ENCODE results near the gene AP1S2. TPM values are rescaled to one million over a fixed set of nuclear protein-coding genes. Genes with fewer than 3 reads are reported as not detected.

AP1S2 gene
- total and polyA plus RNA-seq, 2 of the 13 experiments (the other 11 are each of a cell fraction or from before 2014, with no cell fraction given) = 10.1 to 18.8 TPM

DNA sequence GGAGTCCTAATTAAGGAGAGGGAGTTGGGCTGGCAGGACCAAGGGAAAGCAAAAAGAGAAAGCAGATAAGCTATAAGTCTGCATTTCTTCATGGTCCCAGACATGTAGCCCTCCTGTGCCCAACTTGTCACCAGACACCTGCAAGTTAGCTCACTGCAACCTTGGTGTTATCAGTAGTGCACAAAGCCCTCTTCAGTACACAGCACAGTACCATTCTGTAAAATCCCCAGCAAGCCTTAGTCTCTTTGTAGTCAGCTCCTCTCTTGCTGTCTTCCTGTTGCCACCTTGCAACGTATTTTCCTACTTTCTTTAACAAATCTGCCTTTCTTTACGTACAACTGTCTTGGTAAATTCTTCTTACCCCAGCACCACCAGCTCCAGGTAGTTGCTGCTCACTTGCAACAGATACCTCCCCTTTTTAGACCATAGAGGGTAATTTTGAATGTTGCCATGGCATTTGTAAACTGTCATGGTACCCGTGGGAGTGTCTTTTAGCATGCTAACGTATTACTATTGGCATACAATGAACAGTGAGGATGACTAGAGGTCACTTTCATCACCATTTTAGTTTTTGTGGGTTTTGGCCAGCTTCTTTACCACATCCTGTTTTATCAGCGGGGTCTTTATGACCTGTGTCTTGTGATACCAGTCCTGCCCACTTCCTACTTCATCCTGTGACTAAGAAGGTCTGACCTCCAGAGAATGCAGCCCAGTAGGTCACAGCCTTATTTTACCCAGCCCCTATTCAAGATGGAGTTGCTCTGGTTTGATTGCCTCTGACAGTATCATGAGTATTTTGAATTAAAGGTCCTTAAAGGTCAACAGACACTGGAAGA lies 28.3 kb upstream of the AP1S2 start:
- no peak for DNase-seq (ENCODE audit: low spot score)

GRCh38 chrX:15881381-15881897 lies 26.8 kb upstream of the AP1S2 start:
- Histone ChIP-seq H3K4me2 (ENCODE audit: low read depth, low read length) (no peak overlapping the region), H3K9me3 (ENCODE audit: low read length) (no peaks in the 10 kb centered on the region), H4K20me1 (ENCODE audit: insufficient read depth, low read length) (no peaks in the 10 kb centered on the region), H3K79me2 (ENCODE audit: insufficient read depth, low read length) (no peaks in the 10 kb centered on the region), H2AFZ (ENCODE audit: low read length) (no peak overlapping the region), H3K9ac (ENCODE audit: insufficient read depth, low read depth, low read length) (no peak overlapping the region), H3K4me1 (ENCODE audit: insufficient read depth, low read length) (no peaks in the 10 kb centered on the region), H3K36me3 (replicated peaks in 1 of 2; ENCODE audit: control insufficient read depth in 1 of 2, insufficient read depth in 2 of 2, low read length in 2 of 2) (no peaks in the 10 kb centered on the region), H3K4me3 (replicated peaks in 1 of 3; ENCODE audit: insufficient read depth in 1 of 3, low read depth in 2 of 3, low read length in 3 of 3) (no peak overlapping the region), H3K27ac (ENCODE audit: extremely low read length, insufficient read depth, low read length) (no peak overlapping the region), H3K27me3 (ENCODE audit: control insufficient read depth in 1 of 2, insufficient read depth in 2 of 2, low read length in 2 of 2) (no peaks in the 10 kb centered on the region)
- BruUV-seq (replicated peaks) = no TSS peak
- FAIRE-seq (no peak), ATAC-seq (no peak), DNase-seq (ENCODE audit: low spot score) (no peak)
- WGBS (ENCODE audit: low lambda C conversion rate) = 0% methylated on average over 2 of the region's 2 CpGs
- ChIA-PET POLR2A (no interaction called here), CTCF (ENCODE audit: low intra/inter-chr PET ratio, low total read pairs) (no interaction called here)
- in situ Hi-C loops (cut with HindIII; ENCODE audit: extremely low pct_ligation_motif_present, low pct_unique_long_range_greater_than_20kb) (no loop called here), intact Hi-C loops (cut with micrococcal nuclease; ENCODE audit: unreplicated experiment) (no loop called here)
- no peak for TF ChIP-seq NFKB2 (CRISPR knock-in tag; IDR thresholded peaks at IDR 0.05; ENCODE audit: borderline replicate concordance)
- no peak for TF ChIP-seq ZSCAN21 (CRISPR knock-in tag; IDR thresholded peaks at IDR 0.05; ENCODE audit: borderline replicate concordance)
- no peak for TF ChIP-seq RXRB (CRISPR knock-in tag; IDR thresholded peaks at IDR 0.05; ENCODE audit: borderline replicate concordance)
- TF ChIP-seq NFRKB (IDR thresholded peaks at IDR 0.05) = no peak
- TF ChIP-seq ARID4A (CRISPR knock-in tag; IDR thresholded peaks at IDR 0.05; ENCODE audit: borderline replicate concordance) = no peak

More for the DNA sequence above, 28.3 kb upstream of the AP1S2 start:
- no peak overlapping the region for H2AFZ ChIP-seq (ENCODE audit: low read length)
- BruUV-seq (replicated peaks) = no TSS peak
- no peaks in the 10 kb centered on the region for H3K4me1 ChIP-seq (ENCODE audit: insufficient read depth, low read length)
- H4K20me1 ChIP-seq (ENCODE audit: insufficient read depth, low read length) = no peaks in the 10 kb centered on the region
- WGBS (ENCODE audit: low lambda C conversion rate) = 2% methylated on average over 5 of the region's 5 CpGs
- intact Hi-C loops (cut with micrococcal nuclease; ENCODE audit: unreplicated experiment) (no loop called here), in situ Hi-C loops (cut with HindIII; ENCODE audit: extremely low pct_ligation_motif_present, low pct_unique_long_range_greater_than_20kb) (no loop called here)
- ChIA-PET POLR2A (no interaction called here), CTCF (ENCODE audit: low intra/inter-chr PET ratio, low total read pairs) (no interaction called here)
- H3K79me2 ChIP-seq (ENCODE audit: insufficient read depth, low read length) = no peaks in the 10 kb centered on the region
- no peak overlapping the region for H3K4me2 ChIP-seq (ENCODE audit: low read depth, low read length)
- no peaks in the 10 kb centered on the region; a peak in 1 of 5 replicates for H3K27me3 ChIP-seq (ENCODE audit: control insufficient read depth in 1 of 2, insufficient read depth in 2 of 2, low read length in 2 of 2)
- H3K9me3 ChIP-seq (ENCODE audit: low read length) = no peaks in the 10 kb centered on the region
- no peak overlapping the region for H3K9ac ChIP-seq (ENCODE audit: insufficient read depth, low read depth, low read length)
- FAIRE-seq = no peak
- no peaks in the 10 kb centered on the region for H3K36me3 ChIP-seq (replicated peaks in 1 of 2; ENCODE audit: control insufficient read depth in 1 of 2, insufficient read depth in 2 of 2, low read length in 2 of 2)
- H3K27ac ChIP-seq (ENCODE audit: extremely low read length, insufficient read depth, low read length) = no peak overlapping the region
- H3K4me3 ChIP-seq (replicated peaks in 1 of 3; ENCODE audit: insufficient read depth in 1 of 3, low read depth in 2 of 3, low read length in 3 of 3) = no peak overlapping the region
- TF ChIP-seq HNF4A (CRISPR knock-in tag; IDR thresholded peaks at IDR 0.05) (no peak), NR2F2 (IDR thresholded peaks at IDR 0.05; ENCODE audit: borderline replicate concordance, low read depth) (no peak), ZNF460 (CRISPR knock-in tag; IDR thresholded peaks at IDR 0.05; ENCODE audit: borderline replicate concordance) (no peak), KMT2B (CRISPR knock-in tag; IDR thresholded peaks at IDR 0.05) (no peak), E2F5 (CRISPR knock-in tag; conservative IDR thresholded peaks at IDR 0.05) (no peak), SNAPC2 (CRISPR knock-in tag; IDR thresholded peaks at IDR 0.05) (no peak), MTF1 (CRISPR knock-in tag; IDR thresholded peaks at IDR 0.05) (no peak)
- no peak for ATAC-seq

Data from HepG2 (cell line).